ENCODE data around the gene B3GALT6. TPM values are rescaled to one million over a fixed set of nuclear protein-coding genes. Genes with fewer than 3 reads are reported as not detected.

B3GALT6 gene
- total and polyA plus RNA-seq, 2 experiments from 2014 or later, result 5.5 to 26.5 TPM

DNA sequence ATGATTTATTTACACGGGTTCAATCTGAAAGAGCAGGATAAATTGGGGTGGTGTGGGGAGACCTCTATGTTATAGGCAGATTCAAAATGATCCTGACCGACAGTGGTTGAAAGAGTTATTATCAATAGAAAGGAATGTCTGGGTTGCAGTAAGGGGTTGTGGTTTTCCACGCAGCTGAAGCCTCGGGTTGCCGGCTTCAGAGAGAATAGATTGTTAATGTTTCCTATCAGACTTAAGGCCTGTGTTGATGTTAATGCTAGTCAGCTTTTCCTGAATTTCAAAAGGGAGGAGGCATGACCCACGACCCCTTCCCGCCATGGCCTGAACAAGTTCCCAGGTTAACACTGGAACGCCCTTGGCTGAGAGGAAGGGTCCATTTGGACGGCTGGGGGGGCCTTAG, 43.8 kb downstream of the B3GALT6 start (continued):
- no peak for TF ChIP-seq ETS1 (IDR thresholded peaks at IDR 0.05)
- no peak for TF ChIP-seq JUNB (IDR thresholded peaks at IDR 0.05; ENCODE audit: unreplicated experiment)
- no peak for TF ChIP-seq STAT1 (IDR thresholded peaks at IDR 0.05; ENCODE audit: unreplicated experiment)

- H3K9me2 ChIP-seq (ENCODE audit: insufficient read depth), result no peaks in the 10 kb centered on the region
- H3K79me2 ChIP-seq (replicated peaks; ENCODE audit: insufficient read depth), result no peaks in the 10 kb centered on the region
- no peak overlapping the region for H3K4me3 ChIP-seq
- H3K4me1 ChIP-seq (ENCODE audit: insufficient read depth), result no peaks in the 10 kb centered on the region
- Mint-ChIP-seq H3K9me3 (peaks cover 3% of the 10 kb centered on the region; the same call in 1 of the 3 replicates), H3K36me3 (ENCODE audit: low read depth) (peaks cover 4% of the 10 kb centered on the region; the same call in 1 of the 3 replicates), H3K4me3 (no peak overlapping the region), H3K4me1 (no peaks in the 10 kb centered on the region; the same call in 2 of the 3 replicates), H3K27ac (no peak overlapping the region), H3K27me3 (ENCODE audit: insufficient read depth, low read depth, poor library complexity) (peaks cover 16% of the 10 kb centered on the region)
- H3K27me3 ChIP-seq (ENCODE audit: insufficient read depth), result no peaks in the 10 kb centered on the region
- no peaks in the 10 kb centered on the region for H3F3A ChIP-seq (replicated peaks; ENCODE audit: low read depth)
- no peaks in the 10 kb centered on the region for H4K20me1 ChIP-seq (replicated peaks; ENCODE audit: insufficient read depth)
- DNase-seq (ENCODE audit: low spot score) (no peak), ATAC-seq (no peak)
- no peak overlapping the region for H3K27ac ChIP-seq (ENCODE audit: low read depth)
- no peak overlapping the region for H3K4me2 ChIP-seq
- no peak overlapping the region for H2AFZ ChIP-seq
- H3K36me3 ChIP-seq (ENCODE audit: insufficient read depth), result no peaks in the 10 kb centered on the region
- TF ChIP-seq ZNF462 (CRISPR knock-in tag; IDR thresholded peaks at IDR 0.05), result no peak
- no peak for TF ChIP-seq CREB1 (CRISPR knock-in tag; IDR thresholded peaks at IDR 0.05; ENCODE audit: low read depth)
- no peak for TF ChIP-seq CTCF (conservative IDR thresholded peaks at IDR 0.05; ENCODE audit: low read depth in 2 of 2)
- TF ChIP-seq REST (IDR thresholded peaks at IDR 0.05; ENCODE audit: unreplicated experiment), result no peak
- TF ChIP-seq ZNF331 (CRISPR knock-in tag; IDR thresholded peaks at IDR 0.05; ENCODE audit: low read depth), result no peak
- no peak for TF ChIP-seq NANOG (IDR thresholded peaks at IDR 0.05; ENCODE audit: borderline replicate concordance)
- TF ChIP-seq ETS1 (IDR thresholded peaks at IDR 0.05), result no peak
- no peak for TF ChIP-seq STAT1 (IDR thresholded peaks at IDR 0.05; ENCODE audit: unreplicated experiment)
- no peak for TF ChIP-seq POLR2AphosphoS5 (IDR thresholded peaks at IDR 0.05; ENCODE audit: low read depth)
- no peak for TF ChIP-seq EZH2phosphoT487 (IDR thresholded peaks at IDR 0.05; ENCODE audit: unreplicated experiment)
- no peak for TF ChIP-seq JUNB (IDR thresholded peaks at IDR 0.05; ENCODE audit: unreplicated experiment)
- no peak for TF ChIP-seq ZNF114 (CRISPR knock-in tag; IDR thresholded peaks at IDR 0.05)
Observed at GRCh38 chr1:1278620-1279019, 46.6 kb downstream of the B3GALT6 start.

Data from GM23338 (cell line).